H9 (cell line): ENCODE results near the gene KHNYN. TPM values are rescaled to one million over a fixed set of nuclear protein-coding genes. Genes with fewer than 3 reads are reported as not detected.

Source experiments
- DNase-seq: peaks from one replicate; pipeline ENCODE4 v3.0.0-alpha.2; 2017
- H2AFZ ChIP-seq: one replicate; pipeline ENCODE4 v1.6.1; 2013; ENCODE audit warnings: mild to moderate bottlenecking, low read length, control low read depth, moderate library complexity
- H2AK5ac ChIP-seq: 2 replicates; pipeline ENCODE4 v1.6.1; 2013; ENCODE audit warnings: low read length, control low read depth, mixed read lengths; ENCODE audit not compliant: insufficient read length
- H2BK120ac ChIP-seq: one replicate; pipeline ENCODE4 v1.6.1; 2013; ENCODE audit warnings: low read depth, mild to moderate bottlenecking, low read length, control low read depth, inconsistent platforms; ENCODE audit not compliant: poor library complexity, severe bottlenecking
- H2BK12ac ChIP-seq: 2 replicates; pipeline ENCODE4 v1.6.1; 2013; ENCODE audit warnings: low read length, control low read depth, mixed read lengths, low read depth; ENCODE audit not compliant: insufficient read length
- H2BK15ac ChIP-seq: 2 replicates; pipeline ENCODE4 v1.6.1; 2013; ENCODE audit warnings: low read depth, low read length, control low read depth
- H2BK20ac ChIP-seq: one replicate; pipeline ENCODE4 v1.6.1; 2013; ENCODE audit warnings: low read depth, mild to moderate bottlenecking, low read length, control low read depth, inconsistent platforms; ENCODE audit not compliant: poor library complexity, severe bottlenecking
- H2BK5ac ChIP-seq: 2 replicates; pipeline ENCODE4 v1.6.1; 2013; ENCODE audit warnings: low read length, control low read depth, mixed read lengths; ENCODE audit not compliant: insufficient read length
- H3K14ac ChIP-seq: 2 replicates; pipeline ENCODE4 v1.6.1; 2013; ENCODE audit warnings: low read length, control low read depth; ENCODE audit not compliant: insufficient read depth
- H3K18ac ChIP-seq: 2 replicates; pipeline ENCODE4 v1.6.1; 2013; ENCODE audit warnings: low read depth, mild to moderate bottlenecking, mixed read lengths, low read length, control low read depth; ENCODE audit not compliant: insufficient read length
- H3K23ac ChIP-seq: 2 replicates; pipeline ENCODE4 v1.6.1; 2013; ENCODE audit warnings: low read length, control low read depth, mixed read lengths, low read depth; ENCODE audit not compliant: insufficient read length
- H3K23me2 ChIP-seq: 2 replicates; pipeline ENCODE4 v1.6.1; 2013; ENCODE audit warnings: low read depth, mild to moderate bottlenecking, mixed read lengths, low read length, control low read depth; ENCODE audit not compliant: insufficient read length, poor library complexity, severe bottlenecking
- H3K27ac ChIP-seq: 2 replicates; pipeline ENCODE4 v1.5.1; 2013; ENCODE audit warnings: low read length, control low read depth, mixed read lengths, low read depth; ENCODE audit not compliant: insufficient read length
- H3K27me3 ChIP-seq: 2 replicates; pipeline ENCODE4 v1.6.1; 2013; ENCODE audit warnings: low read length, control low read depth, inconsistent platforms; ENCODE audit not compliant: insufficient read depth
- H3K4ac ChIP-seq: 2 replicates; pipeline ENCODE4 v1.6.1; 2013; ENCODE audit warnings: low read depth, mild to moderate bottlenecking, control low read depth, inconsistent platforms, low read length, moderate library complexity
- H3K4me1 ChIP-seq: 2 replicates; pipeline ENCODE4 v1.6.1; 2013; ENCODE audit warnings: low read length, control low read depth, inconsistent platforms; ENCODE audit not compliant: insufficient read depth
- H3K4me2 ChIP-seq: 2 replicates; pipeline ENCODE4 v1.6.1; 2013; ENCODE audit warnings: low read length, control low read depth, mixed read lengths; ENCODE audit not compliant: insufficient read length, insufficient read depth
- H3K56ac ChIP-seq: 2 replicates; pipeline ENCODE4 v1.6.1; 2013; ENCODE audit warnings: low read depth, mild to moderate bottlenecking, mixed read lengths, low read length, control low read depth; ENCODE audit not compliant: insufficient read length
- H3K79me1 ChIP-seq: 2 replicates; pipeline ENCODE4 v1.6.1; 2013; ENCODE audit warnings: low read depth, mild to moderate bottlenecking, moderate library complexity, low read length, control low read depth, inconsistent platforms; ENCODE audit not compliant: insufficient read depth, poor library complexity, severe bottlenecking
- H3K79me2 ChIP-seq: 2 replicates; pipeline ENCODE4 v1.6.1; 2013; ENCODE audit warnings: low read length, control low read depth, inconsistent platforms; ENCODE audit not compliant: insufficient read depth
- H3K9ac ChIP-seq: 2 replicates; pipeline ENCODE4 v1.6.1; 2013; ENCODE audit warnings: low read length, control low read depth, mixed read lengths; ENCODE audit not compliant: insufficient read length; ENCODE audit errors: extremely low read depth
- H3K9me3 ChIP-seq: one replicate; pipeline ENCODE4 v1.6.1; 2013; ENCODE audit warnings: low read depth, low read length, inconsistent platforms; ENCODE audit not compliant: control insufficient read depth
- H3T11ph ChIP-seq: one replicate; pipeline ENCODE4 v1.6.1; 2013; ENCODE audit warnings: mild to moderate bottlenecking, low read length, control low read depth, inconsistent platforms
- H4K20me1 ChIP-seq: one replicate; pipeline ENCODE4 v1.6.1; 2013; ENCODE audit not compliant: control insufficient read depth, insufficient read length, insufficient read depth
- H4K5ac ChIP-seq: 2 replicates; pipeline ENCODE4 v1.6.1; 2013; ENCODE audit warnings: low read depth, mild to moderate bottlenecking, mixed read lengths, low read length, control low read depth; ENCODE audit not compliant: insufficient read length
- H4K8ac ChIP-seq: replicated peaks from 2 replicates; pipeline ENCODE4 v1.6.1; 2013; ENCODE audit warnings: low read length, control low read depth, mixed read lengths, low read depth; ENCODE audit not compliant: insufficient read length
- H4K91ac ChIP-seq: 2 replicates; pipeline ENCODE4 v1.6.1; 2013; ENCODE audit warnings: low read depth, mild to moderate bottlenecking, moderate library complexity, mixed read lengths, low read length, control low read depth; ENCODE audit not compliant: insufficient read length
- H3K27ac Mint-ChIP-seq, 3 experiments: 2 replicates in 2 of 3; 3 replicates in 1 of 3; pipeline ENCODE4 v1.8.0; 2020 to 2021; ENCODE audit warnings: mixed read lengths in 3 of 3, mild to moderate bottlenecking in 1 of 3, moderate library complexity in 1 of 3
- H3K27me3 Mint-ChIP-seq: 2 replicates; pipeline ENCODE4 v1.8.0; 2021; ENCODE audit warnings: low read depth, mild to moderate bottlenecking, moderate library complexity, mixed read lengths
- H3K36me3 Mint-ChIP-seq, 3 experiments: 2 replicates in 2 of 3; 3 replicates in 1 of 3; pipeline ENCODE4 v1.8.0; 2020 to 2021; ENCODE audit warnings: low read depth in 3 of 3, mixed read lengths in 3 of 3; ENCODE audit not compliant: insufficient read depth in 1 of 3
- H3K4me1 Mint-ChIP-seq, 2 experiments: 2 replicates each; pipeline ENCODE4 v1.8.0; 2020; ENCODE audit warnings: mixed read lengths in 2 of 2
- H3K4me3 Mint-ChIP-seq, 2 experiments: 2 replicates in 1 of 2; 3 replicates in 1 of 2; pipeline ENCODE4 v1.8.0; 2020 to 2021; ENCODE audit warnings: mild to moderate bottlenecking in 2 of 2, mixed read lengths in 2 of 2, moderate library complexity in 1 of 2
- H3K9me3 Mint-ChIP-seq, 2 experiments: 2 replicates in 1 of 2; 3 replicates in 1 of 2; pipeline ENCODE4 v1.8.0; 2020; ENCODE audit warnings: mild to moderate bottlenecking in 2 of 2, mixed read lengths in 2 of 2, moderate library complexity in 1 of 2
- WGBS: extraction: QIAGEN DNeasy Blood & Tissue Kit; methylation state at CpG from one replicate; pipeline ENCODE4 v1.1.7; 2013; ENCODE audit warnings: missing lambda C conversion rate, low lambda C conversion rate, mixed read lengths; ENCODE audit not compliant: insufficient read length; ENCODE audit errors: extremely low coverage; 5-methylcytosine and 5-hydroxymethylcytosine counted together
- total RNA-seq: library from RNA; stranded (reverse); gene quantifications from 2 replicates; pipeline ENCODE4 v1.2.1, GENCODE V29; 2021
- TF ChIP-seq, protein P1 (sequence below): fragments of 200-600 bp; sonication (generic); conservative IDR thresholded peaks from 3 replicates; pipeline ENCODE4 v1.8.0; 2021; ENCODE audit warnings: antibody characterized with exemption, mild to moderate bottlenecking

The KHNYN gene
- total RNA-seq, 1 experiment from 2014 or later = 30.0 TPM

DNA sequence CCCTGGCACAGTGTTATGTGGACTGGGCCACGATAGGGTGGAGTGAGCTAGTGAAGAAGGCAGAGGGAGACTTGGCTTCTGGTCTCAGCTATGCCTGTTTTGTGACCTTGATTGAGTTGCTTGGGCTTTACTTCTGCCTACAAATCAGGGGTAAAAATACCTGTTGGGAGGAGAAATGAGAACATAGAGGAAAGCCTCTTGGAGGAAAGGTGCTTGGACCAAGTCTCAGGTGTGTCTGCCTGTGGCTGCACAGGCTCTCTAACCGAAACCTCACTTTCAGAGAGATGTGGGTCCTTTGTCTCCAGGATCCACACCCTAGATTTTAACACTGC is 7.9 kb downstream of the KHNYN start:
- Mint-ChIP-seq H3K27me3 (no peaks in the 10 kb centered on the region), H3K4me1 (peaks cover 11 to 12% of the 10 kb centered on the region in 2 experiments), H3K27ac (no peak overlapping the region; a peak in 1 of 7 replicates), H3K4me3 (no peak overlapping the region), H3K36me3 (peaks cover 19 to 60% (median 56%) of the 10 kb centered on the region in 3 experiments; a peak in 6 of 7 replicates), H3K9me3 (no peaks in the 10 kb centered on the region; a peak in 1 of 5 replicates)
- H3K23me2 ChIP-seq = peaks cover 6% of the 10 kb centered on the region
- no peak overlapping the region for H4K5ac ChIP-seq
- H3K56ac ChIP-seq = no peak overlapping the region
- WGBS = no CpG with 5 or more reads among the region's 2 CpGs
- H4K8ac ChIP-seq = no peak overlapping the region
- no peaks in the 10 kb centered on the region for H3K27me3 ChIP-seq
- no peak overlapping the region for H3K4me2 ChIP-seq
- no peak overlapping the region for H3T11ph ChIP-seq
- no peak overlapping the region for H2BK12ac ChIP-seq
- TF ChIP-seq, protein P1, sequence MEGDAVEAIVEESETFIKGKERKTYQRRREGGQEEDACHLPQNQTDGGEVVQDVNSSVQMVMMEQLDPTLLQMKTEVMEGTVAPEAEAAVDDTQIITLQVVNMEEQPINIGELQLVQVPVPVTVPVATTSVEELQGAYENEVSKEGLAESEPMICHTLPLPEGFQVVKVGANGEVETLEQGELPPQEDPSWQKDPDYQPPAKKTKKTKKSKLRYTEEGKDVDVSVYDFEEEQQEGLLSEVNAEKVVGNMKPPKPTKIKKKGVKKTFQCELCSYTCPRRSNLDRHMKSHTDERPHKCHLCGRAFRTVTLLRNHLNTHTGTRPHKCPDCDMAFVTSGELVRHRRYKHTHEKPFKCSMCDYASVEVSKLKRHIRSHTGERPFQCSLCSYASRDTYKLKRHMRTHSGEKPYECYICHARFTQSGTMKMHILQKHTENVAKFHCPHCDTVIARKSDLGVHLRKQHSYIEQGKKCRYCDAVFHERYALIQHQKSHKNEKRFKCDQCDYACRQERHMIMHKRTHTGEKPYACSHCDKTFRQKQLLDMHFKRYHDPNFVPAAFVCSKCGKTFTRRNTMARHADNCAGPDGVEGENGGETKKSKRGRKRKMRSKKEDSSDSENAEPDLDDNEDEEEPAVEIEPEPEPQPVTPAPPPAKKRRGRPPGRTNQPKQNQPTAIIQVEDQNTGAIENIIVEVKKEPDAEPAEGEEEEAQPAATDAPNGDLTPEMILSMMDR = no peak
- H3K18ac ChIP-seq = no peak overlapping the region
- no peak overlapping the region for H3K4ac ChIP-seq
- H2BK120ac ChIP-seq = no peak overlapping the region
- H3K9ac ChIP-seq = no peak overlapping the region
- DNase-seq = no peak
- H2AK5ac ChIP-seq = no peak overlapping the region
- no peak overlapping the region for H2BK15ac ChIP-seq
- no peaks in the 10 kb centered on the region for H3K9me3 ChIP-seq
- H3K14ac ChIP-seq = no peak overlapping the region
- H2BK5ac ChIP-seq = no peak overlapping the region
- H3K23ac ChIP-seq = no peak overlapping the region
- H3K79me1 ChIP-seq = peaks cover 2% of the 10 kb centered on the region
- no peaks in the 10 kb centered on the region for H3K79me2 ChIP-seq
- no peak overlapping the region for H3K27ac ChIP-seq
- no peak overlapping the region for H2AFZ ChIP-seq
- H4K20me1 ChIP-seq = no peaks in the 10 kb centered on the region
- no peak overlapping the region for H2BK20ac ChIP-seq
- H3K4me1 ChIP-seq = no peaks in the 10 kb centered on the region
- no peak overlapping the region for H4K91ac ChIP-seq
